Adipose tissue (tissue), 3 donors: Measurements from ENCODE around the gene CA4. TPM values are rescaled to one million over a fixed set of nuclear protein-coding genes. Genes with fewer than 3 reads are reported as not detected.

Source experiments
- H3K27ac ChIP-seq: one replicate; pipeline ENCODE4 v1.5.1; 2013; ENCODE audit warnings: low read depth, low read length
- WGBS, 3 donors: extraction: QIAGEN DNeasy Blood & Tissue Kit; methylation state at CpG; one replicate each; pipeline ENCODE4 v1.1.7; 2013; 5-methylcytosine and 5-hydroxymethylcytosine counted together
- polyA plus RNA-seq, 3 donors: library from polyadenylated mRNA; stranded (reverse); fragments of 200-250 nt; gene quantifications; one replicate each; pipeline ENCODE4 v1.2.3, GENCODE V29; 2013
- donor health status: healthy with polysubstance abuse.
- donor health status: Bipolar disorder and iron deficiency.
- donor health status: healthy.

Gene CA4
- polyA plus RNA-seq, 3 donors: 12.3 to 57.0 (median 37.7) TPM

DNA sequence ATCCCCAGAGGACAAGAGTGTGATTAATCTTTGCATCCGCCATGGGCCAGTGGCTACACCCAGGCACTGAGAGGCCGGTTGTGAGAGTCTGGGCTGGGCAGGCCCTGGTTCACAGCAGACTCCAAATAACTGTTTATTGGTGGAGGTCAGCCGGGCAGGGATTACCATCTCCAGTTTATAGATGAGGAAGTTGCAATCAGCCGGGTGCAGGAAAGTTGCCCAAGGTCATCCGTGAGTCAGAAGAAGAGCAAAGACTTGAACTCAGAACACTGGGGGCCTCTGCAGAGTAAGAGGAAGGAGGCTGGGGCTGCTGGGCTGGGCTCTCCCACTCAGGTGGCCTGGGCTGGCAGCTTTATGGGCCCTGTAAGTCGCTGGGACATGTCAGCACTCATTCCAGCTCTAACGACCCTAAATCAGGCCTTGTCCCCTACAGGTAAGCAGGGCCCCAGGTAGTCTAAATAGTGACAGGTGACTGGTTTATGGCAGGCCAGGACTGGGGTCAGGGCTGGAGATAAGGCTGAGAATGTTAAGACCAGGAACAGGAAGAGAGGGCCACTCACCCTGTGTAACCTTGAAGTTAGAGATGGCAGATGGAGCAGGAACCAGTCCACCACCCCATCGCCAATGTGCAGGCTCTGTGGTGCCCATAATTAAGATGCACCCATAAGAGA lies 2.1 kb upstream of the CA4 start:
- H3K27ac ChIP-seq: no peak overlapping the region
- WGBS, 3 donors: 63 to 71% (median 66%) methylated on average over 8 of the region's 8 CpGs

DNA sequence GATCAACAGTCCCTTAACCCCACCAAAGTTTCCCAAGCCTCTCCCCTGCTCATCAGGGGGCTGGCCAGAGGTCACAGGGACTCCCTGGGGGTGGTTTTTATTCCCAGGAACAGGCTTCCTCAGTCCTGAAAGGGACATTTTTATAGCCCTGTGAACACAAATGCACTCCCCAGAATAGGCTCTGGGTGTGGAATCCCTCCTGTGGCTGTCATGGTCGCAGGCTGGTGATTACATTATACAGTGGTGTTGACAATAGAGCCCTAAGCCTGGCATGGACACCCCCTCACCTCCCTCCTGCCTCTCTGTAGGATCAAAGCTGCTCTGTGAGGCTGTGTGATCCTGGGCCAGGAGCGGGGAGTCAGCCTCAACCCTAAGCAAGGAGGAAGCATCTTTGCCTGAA lies 1.4 kb upstream of the CA4 start:
- no peak overlapping the region for H3K27ac ChIP-seq
- WGBS, 3 donors: 58 to 74% (median 59%) methylated on average over 2 of the region's 2 CpGs

DNA sequence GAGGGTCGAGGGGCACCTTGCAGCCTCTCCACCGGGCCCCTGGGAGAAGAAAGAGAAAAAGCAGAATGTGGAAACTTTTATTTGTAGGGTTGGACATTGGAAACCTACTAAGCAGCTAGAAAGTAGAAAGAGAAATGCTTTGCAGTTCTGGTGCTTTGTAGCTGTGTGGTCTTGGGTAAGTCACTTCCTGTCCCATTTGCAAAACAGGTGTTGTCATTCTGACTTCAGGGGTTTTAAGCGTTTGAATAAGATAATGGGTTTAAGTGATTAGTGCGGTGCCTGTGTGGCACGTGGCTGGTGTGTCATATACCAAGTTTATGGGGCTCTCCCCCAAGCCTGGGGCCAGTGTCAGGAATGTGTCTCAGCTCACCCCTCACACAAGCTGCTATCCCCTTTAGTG lies 1.6 kb downstream of the CA4 start:
- 24 to 41% (median 33%) methylated on average over 5 of the region's 5 CpGs for WGBS, 3 donors
- H3K27ac ChIP-seq: no peak overlapping the region

DNA sequence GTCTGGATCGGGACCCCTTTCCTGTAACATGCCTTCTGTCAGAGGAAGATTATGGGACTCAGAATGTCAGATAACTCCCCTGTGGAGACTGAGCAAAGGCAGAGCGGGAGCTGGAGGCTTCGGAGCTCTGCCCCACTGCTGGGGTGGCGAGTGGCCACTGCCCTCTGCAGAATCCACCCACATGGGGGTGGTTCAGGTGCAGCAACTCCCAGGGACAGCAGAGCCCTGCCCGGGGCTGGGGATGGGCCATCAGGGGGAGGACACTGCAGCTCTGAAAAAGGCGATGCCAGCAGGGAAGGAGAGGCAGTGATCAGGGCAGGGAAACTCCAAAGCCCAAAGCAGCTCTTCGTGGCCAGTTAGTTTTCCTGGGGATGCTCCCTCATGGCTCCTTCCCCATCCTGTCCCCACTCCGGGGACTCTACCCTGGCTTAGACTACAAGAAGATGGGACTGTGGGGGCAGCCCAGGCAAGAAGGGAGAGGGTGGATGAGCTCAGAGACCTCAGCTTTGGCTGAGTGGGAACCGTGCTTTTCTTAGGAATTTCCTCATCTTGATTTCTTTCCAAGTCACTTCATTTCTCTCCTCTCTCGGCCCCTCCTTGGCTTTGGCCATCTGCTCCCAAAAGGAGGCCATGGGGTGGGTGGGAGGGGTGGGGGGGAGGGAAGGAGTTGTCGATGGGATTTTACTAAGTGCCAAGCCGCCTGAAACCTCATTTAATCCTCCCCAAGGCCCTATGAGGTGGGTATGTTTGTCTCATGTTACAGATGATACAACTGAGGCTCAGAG lies 4.0 kb downstream of the CA4 start:
- no peak overlapping the region for H3K27ac ChIP-seq
- WGBS, 3 donors: 47 to 62% (median 54%) methylated on average over 12 of the region's 12 CpGs

DNA sequence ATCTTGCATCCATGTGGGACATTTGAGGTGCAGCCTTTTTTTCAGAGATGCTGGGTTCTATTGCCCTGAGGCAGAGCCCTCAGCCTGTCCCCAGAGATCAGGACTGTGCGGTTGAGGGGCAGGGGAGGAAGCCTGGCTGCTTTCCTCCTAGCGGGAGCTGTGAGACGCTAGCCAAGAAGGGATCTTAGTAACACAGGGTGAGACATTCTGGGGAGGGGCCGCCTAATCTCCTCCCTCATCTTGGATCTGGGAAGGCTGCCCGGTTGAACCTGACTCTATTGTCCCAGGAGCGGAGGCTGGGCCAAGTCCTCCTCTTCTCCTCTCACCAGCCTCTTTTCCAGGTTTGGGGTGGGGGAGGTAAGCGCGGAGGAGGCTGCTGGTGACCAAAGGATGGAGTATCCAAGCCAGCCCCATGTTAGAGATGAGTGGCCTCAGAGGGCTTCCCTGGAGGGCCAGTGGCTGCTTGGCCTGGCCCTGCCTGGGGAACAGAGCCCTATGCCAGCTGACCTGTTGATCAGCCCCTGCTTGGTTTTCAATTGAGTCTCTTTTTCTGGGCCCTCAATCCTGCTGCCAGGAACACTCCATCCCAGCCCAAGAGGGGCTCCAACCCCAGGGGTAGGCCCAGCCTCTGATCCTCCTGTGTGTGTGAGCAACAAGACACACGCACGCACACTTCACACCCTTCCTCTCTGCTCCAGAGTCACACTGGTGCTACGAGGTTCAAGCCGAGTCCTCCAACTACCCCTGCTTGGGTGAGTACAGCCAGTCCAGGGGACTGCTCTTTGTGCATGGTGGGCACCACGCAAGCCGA lies 5.0 kb downstream of the CA4 start:
- no peak overlapping the region for H3K27ac ChIP-seq
- WGBS, 3 donors: 50 to 72% (median 59%) methylated on average over 14 of the region's 14 CpGs

DNA sequence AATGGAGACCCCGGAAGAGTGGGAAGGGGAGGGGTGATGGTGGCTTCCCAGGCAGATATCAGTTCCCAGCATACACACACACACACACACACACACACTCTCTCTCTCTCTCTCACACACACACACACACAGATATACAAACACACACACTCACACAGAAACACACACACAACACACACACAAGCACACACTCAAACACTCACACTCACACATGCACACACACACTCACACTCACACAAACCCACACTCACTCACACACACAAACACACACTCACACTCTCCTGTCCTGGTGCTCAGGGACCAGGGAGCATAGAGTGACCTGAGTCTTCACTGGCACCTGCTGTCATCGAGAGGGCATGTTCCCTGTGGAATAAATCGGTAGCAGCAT lies 5.6 kb downstream of the CA4 start:
- H3K27ac ChIP-seq: no peak overlapping the region
- 55 to 69% (median 65%) methylated on average over 3 of the region's 3 CpGs for WGBS, 3 donors

DNA sequence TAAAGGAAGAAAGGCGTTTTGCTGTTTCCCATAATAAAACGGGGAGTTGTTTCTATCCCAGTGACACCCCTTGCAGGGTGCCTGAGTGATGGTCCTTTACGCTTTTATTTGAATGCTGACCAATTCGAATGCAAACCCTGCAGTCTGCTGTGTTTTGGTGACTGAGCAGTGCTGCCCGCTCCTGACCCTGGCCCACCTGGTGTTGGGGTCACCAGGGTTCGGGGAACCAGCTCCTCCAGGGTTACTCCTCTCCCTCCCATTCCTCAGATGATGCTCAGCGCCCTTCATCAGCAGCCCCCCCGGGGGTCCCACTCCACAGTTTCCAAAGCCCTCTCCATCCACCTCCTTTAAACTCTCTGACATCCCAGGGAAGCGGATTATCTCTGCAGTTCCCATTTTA lies 6.0 kb downstream of the CA4 start:
- H3K27ac ChIP-seq: no peak overlapping the region
- 64 to 79% (median 74%) methylated on average over 9 of the region's 9 CpGs for WGBS, 3 donors

DNA sequence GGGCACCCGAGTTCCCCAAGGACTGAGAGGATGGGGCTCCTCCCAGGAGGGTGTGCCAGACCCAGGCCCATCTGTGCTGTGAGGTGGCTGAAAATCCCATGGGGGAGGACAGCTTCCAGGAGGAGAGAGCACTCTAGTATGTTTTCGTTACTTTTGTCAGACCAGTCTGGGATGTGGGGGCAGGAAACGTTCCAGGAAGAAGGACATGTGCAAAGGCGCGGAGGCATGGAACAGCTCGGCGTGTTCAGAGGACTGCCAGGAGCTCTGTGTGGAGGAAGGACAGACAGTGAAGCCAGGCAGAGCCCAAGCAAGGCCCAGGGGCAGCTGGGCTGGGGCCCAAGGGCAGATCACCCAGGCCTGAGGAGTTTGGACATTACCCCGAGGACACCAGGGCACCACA lies 7.0 kb downstream of the CA4 start:
- WGBS, 3 donors: 76 to 82% (median 77%) methylated on average over 8 of the region's 8 CpGs
- no peak overlapping the region for H3K27ac ChIP-seq

DNA sequence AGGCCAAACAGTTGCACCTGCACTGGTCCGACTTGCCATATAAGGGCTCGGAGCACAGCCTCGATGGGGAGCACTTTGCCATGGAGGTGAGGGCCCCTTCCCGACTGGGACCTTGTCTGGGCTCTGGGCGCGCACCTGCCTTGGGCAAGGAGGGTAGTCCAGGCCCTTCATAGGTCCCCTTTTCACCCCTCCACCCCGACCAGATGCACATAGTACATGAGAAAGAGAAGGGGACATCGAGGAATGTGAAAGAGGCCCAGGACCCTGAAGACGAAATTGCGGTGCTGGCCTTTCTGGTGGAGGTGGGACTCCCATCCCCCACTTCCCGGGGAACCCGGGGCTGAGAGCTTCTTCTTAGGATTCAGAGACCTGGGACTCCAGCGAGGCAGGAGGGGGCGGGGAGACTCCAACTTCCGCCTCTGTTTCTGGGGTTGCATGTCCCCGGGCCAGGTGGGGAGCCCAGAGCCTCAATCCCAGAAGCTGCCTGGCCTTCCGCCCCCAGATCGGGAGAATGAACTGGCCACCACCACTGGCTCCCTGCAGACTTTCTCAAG lies 7.8 kb downstream of the CA4 start:
- 84 to 87% (median 86%) methylated on average over 18 of the region's 18 CpGs for WGBS, 3 donors
- H3K27ac ChIP-seq: no peak overlapping the region

DNA sequence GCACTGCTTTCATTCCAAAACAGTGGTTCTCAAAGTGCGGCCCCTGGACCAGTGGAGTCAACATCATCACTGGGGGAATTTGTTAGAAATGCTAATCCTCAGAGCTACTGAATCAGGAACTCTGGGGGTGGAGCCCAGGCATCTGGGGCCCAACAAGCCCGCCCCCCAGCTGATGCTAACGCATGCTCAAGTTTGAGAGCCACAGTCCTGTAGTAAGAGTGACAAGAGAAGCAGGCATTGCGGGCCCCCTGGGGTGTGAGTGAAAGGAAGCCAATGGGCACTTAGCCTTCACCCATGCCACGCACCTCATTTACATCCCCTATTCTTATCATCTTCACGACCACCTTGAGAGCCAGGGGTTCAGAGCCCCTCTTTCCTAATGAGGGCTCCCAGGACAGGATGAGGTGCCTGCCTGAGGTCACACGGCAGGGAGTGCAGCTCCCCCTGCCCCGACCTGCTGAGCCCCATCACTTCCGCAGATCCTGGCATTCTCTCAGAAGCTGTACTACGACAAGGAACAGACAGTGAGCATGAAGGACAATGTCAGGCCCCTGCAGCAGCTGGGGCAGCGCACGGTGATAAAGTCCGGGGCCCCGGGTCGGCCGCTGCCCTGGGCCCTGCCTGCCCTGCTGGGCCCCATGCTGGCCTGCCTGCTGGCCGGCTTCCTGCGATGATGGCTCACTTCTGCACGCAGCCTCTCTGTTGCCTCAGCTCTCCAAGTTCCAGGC lies 9.1 kb downstream of the CA4 start:
- no peak overlapping the region for H3K27ac ChIP-seq
- 60 to 74% (median 72%) methylated on average over 19 of the region's 19 CpGs for WGBS, 3 donors

DNA sequence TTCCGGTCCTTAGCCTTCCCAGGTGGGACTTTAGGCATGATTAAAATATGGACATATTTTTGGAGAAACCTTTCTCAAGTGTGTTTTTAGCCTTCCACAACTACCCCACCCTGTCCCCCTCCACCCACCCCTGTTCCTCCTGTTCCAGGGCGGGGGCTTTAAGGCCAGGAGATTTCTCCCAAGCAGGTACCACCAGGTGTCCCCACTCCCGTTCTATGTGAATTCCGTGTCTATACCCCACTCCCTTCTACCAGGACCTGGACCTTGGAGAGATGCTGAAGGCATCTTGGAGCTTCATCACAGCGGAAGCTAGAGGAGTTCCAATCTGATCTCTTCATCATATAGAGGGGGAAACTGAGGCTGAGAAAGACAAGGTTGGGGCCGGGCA lies 9.7 kb downstream of the CA4 start:
- no peak overlapping the region for H3K27ac ChIP-seq

DNA sequence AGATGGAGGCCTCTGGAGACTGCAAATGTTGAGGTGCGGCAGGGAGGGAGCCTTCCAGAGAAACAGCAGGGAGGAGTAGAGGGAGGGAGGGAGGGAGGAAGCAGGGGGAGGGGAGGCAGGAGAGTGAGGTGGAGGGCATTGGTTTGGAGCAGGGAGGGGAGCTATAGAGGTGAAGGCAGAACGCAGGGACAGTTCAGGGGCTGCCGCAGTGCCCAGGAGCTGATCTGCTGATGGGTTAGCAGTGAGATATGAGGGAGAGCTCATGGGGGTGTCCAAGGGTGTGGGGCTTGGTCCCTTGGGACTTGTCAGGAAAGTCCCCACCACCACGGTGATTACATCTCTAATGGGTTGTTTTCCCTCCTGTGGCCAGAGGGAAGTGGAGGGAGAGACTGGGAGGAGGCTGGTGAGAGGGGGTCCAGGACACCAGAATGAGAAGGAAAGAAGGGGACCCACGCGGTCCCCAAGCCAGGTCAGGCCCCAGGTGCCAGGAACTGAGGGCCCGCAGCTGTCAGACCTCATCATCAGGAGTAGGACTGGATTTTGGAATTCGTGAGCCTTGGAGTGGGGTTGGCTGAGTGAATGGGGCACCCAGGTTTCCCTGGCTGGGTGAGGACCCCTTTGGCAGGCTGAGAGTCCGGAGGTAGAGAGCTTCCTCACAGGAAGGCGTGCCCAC lies 11.2 kb downstream of the CA4 start:
- WGBS, 3 donors: 62 to 68% (median 65%) methylated on average over 10 of the region's 10 CpGs
- no peak overlapping the region for H3K27ac ChIP-seq

More for the DNA sequence above, 9.7 kb downstream of the CA4 start:
- WGBS, 3 donors: 76 to 92% (median 87%) methylated on average over 6 of the region's 6 CpGs

DNA sequence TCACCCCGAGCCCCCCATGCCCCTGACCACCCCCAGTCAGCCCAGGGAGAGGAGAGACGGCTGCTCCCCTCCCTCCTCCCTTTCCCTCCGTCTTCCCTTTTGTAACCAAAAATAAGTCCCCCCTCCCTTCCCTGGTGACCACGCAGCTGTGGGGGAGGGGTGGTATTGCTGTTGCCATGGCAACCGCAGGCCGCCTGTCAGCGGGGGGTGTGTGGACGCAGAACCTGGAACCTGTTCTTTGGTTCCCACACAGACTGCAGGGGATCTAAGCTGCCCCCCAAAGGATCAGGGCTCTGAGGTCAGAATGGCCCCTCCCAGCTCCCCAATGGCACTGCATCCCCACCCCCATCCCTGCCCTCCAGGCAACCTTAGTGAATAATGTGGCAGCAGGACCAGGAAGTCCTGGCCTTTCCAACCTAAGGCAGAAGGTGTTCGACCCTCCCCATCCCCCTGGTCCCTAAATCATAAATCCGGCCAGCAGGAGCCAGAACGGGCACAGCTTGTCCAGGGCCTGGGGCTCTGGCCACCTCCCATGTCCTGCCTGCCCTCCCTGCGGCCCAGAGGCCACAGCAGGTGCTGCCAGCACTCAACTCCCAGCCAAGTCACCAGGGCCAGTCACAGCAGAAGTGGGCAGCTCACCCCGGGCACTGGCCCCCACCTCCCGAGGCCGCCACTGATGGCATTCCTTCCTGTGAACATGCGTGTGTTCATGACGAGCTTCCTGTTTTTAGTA lies 12.0 kb downstream of the CA4 start:
- H3K27ac ChIP-seq: no peak overlapping the region
- WGBS, 3 donors: 33 to 35% (median 34%) methylated on average over 13 to 17 of the region's 17 CpGs

DNA sequence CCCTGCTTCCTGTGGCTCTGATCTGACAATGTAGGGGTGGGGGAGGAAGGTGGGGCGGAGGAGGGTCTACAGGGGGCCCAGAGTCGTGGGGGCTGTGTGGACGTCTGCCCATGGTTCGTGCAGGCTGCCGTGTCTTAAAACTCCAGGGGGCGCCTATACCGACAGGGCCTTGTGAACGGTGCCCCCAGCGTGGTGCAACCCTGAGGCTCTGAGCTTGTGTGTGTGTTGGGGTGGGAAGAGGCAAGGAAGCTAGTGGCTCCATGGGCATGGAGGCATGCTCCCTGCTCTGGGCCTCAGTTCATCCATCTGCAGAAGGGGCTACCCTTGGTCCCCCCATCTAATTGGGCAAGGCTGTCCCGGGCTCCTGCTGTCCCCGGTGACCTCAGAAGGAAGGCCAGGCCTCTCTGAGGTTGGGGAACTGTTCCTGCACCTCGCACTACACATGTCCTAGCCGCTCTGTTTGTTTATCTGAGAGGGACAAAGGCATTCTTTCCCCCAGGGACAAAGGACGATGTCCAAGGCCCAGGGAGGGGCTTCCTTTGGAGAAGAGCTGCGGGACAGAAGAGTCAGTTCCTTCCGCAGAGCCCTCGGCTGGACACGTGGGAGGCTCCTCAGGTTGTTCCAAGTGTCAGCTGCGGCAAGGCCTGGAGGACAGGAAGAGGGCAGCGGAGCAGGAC lies 13.5 kb downstream of the CA4 start:
- 54 to 71% (median 56%) methylated on average over 20 of the region's 20 CpGs for WGBS, 3 donors
- no peak overlapping the region for H3K27ac ChIP-seq

DNA sequence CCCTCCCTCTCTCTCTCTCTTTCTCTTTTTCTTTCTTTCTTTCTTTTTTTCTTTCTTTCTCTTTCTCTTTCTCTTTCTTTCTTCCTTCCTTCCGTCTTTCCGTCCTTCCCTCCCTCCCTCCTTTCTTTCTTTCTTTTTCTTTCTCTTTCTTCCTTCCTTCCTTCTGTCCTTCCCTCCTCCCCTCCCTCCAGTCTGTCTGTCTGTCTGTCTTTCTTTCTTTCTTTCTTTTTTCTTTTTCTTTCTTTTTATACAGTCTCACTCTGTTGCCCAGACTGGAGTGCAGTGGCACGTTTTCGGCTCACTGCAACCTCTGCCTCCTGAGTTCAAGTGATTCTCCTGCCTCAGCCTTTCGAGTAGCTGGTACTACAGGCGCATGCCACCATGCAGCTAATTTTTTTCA lies 14.4 kb downstream of the CA4 start:
- H3K27ac ChIP-seq: no peak overlapping the region
- WGBS, 3 donors: 79 to 86% (median 82%) methylated on average over 6 of the region's 6 CpGs

DNA sequence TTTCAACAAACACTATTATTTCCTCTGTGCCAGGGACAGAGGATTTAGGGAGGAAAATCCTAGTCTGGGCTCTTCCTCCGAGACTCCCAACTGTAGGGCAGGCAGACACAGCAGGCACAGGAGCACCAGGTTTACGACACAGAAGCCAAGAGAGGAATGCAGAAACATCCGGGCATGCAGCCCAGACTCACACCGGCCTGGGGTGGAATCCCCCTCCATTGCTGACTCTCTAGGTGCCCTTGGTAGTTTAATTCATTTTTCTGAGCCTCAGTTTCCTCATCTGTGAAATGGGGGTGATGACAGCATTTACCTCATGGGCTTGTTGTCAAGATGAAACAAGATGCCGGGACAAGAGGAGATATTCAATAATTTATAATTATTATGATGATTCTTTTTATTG lies 14.9 kb downstream of the CA4 start:
- no peak overlapping the region for H3K27ac ChIP-seq
- 55 to 73% (median 70%) methylated on average over 5 of the region's 5 CpGs for WGBS, 3 donors

DNA sequence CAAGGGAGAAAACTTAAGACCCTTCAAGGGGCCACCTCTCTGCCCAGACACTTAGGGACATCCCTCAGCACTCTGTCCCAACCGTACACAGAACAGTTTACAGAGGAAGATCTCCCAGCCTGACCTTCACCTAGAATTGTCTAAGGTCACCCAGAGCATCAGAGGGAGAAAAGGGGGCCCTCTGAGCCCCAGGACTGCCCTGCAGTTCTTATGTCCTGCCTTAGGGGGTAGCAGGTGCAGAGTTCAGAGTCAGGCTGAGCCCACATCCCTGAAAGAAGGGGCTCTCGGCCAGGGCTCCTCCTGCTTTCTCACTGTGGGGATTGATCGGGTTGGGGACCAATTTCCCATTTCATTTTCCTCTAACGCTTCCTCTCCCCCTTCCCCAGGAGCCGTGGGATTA lies 15.4 kb downstream of the CA4 start:
- 59 to 67% (median 60%) methylated on average over 5 of the region's 5 CpGs for WGBS, 3 donors
- no peak overlapping the region for H3K27ac ChIP-seq
